Adrenal gland (tissue), 12 donors: ENCODE data around the gene JAK3. TPM values are rescaled to one million over a fixed set of nuclear protein-coding genes. Genes with fewer than 3 reads are reported as not detected.
"Not testable (repeated sequence)": the region's sequence is repeated elsewhere in the genome, so short reads cannot be mapped to it uniquely, and the experiment has no call there.

Source experiments
- DNase-seq, 7 donors: peaks; one replicate each; pipeline ENCODE4 v3.0.0-alpha.2; 2019 to 2020
- H3K27ac ChIP-seq, 5 donors: fragments of 200-600 bp; sonication (generic) in 4 of 5; 1 replicate in 3 of 5; 2 replicates in 2 of 5; pipeline versions ENCODE4 v1.5.1 to v1.8.0; 2016 to 2020; ENCODE audit warnings: mild to moderate bottlenecking in 1 of 5
- H3K27me3 ChIP-seq: fragments of 200-600 bp; 2 replicates; pipeline ENCODE4 v1.8.0; 2021
- H3K36me3 ChIP-seq, 2 donors: fragments of 200-600 bp; replicated peaks in 1 of 2; 1 replicate in 1 of 2; 2 replicates in 1 of 2; pipeline versions ENCODE4 v1.5.1 to v1.8.0; 2018 to 2022
- H3K4me1 ChIP-seq, 2 donors: fragments of 200-600 bp; replicated peaks in 1 of 2; 1 replicate in 1 of 2; 2 replicates in 1 of 2; pipeline versions ENCODE4 v1.5.1 to v1.8.0; 2018 to 2021
- H3K4me3 ChIP-seq, 4 donors: fragments of 200-600 bp; sonication (generic) in 3 of 4; one replicate each; pipeline ENCODE4 v1.5.1; 2016 to 2018
- H3K9me3 ChIP-seq, 3 donors: fragments of 200-600 bp; sonication (generic) in 1 of 3; replicated peaks in 1 of 3; 1 replicate in 2 of 3; 2 replicates in 1 of 3; pipeline versions ENCODE4 v1.5.1 to v1.8.0; 2016 to 2021
- POLR2A ChIP-seq, 2 donors: fragments of 450-650 bp; IDR thresholded peaks; one replicate each; pipeline ENCODE4 v1.6.1; 2017; ENCODE audit warnings: antibody characterized with exemption in 2 of 2, mild to moderate bottlenecking in 2 of 2, moderate library complexity in 1 of 2
- WGBS, 4 donors: extraction: QIAGEN DNeasy Blood & Tissue Kit in 2 of 4; methylation state at CpG; one replicate each; pipeline versions ENCODE4 v1.1.5 to v1.1.7; 2013 to 2017; 5-methylcytosine and 5-hydroxymethylcytosine counted together
- intact Hi-C, 2 donors: fragments of 100-400 bp; cut with DNase I; formaldehyde crosslinking; loops; one replicate each; pipeline versions ENCODE4 v1.14.1 to v1.15.0; 2022 to 2023
- polyA plus RNA-seq, 3 donors: library from polyadenylated mRNA; stranded (reverse); fragments of 200-250 nt in 2 of 3; fragments of 350-450 nt in 1 of 3; fragmentation: Illumina TruSeq in 1 of 3; extraction: RNeasy Lipid Tissue Mini Kit (QIAGEN cat#74804) in 1 of 3; gene quantifications; one replicate each; pipeline ENCODE4 v1.2.3, GENCODE V29; 2013 to 2014
- total RNA-seq, 9 donors: library from RNA; depleted of rRNA in 4 of 9; stranded (reverse); fragments of >200 nt in 4 of 9; fragments of 120-200 nt in 1 of 9; fragmentation: NEBNext Ultra II Directional in 1 of 9; extraction: Animal tissue kit (Norgen Biotek cat#: 25700) in 1 of 9; gene quantifications; one replicate each; pipeline versions ENCODE4 v1.1.0 to v1.2.4, GENCODE V29; 2013 to 2023
- TF ChIP-seq, protein P1 (sequence below), 6 experiments: fragments of 450-650 bp in 4 of 6; fragments of 200-600 bp in 2 of 6; sonication (generic) in 1 of 6; IDR thresholded peaks; 1 replicate in 5 of 6; 2 replicates in 1 of 6; pipeline versions ENCODE4 v1.5.1 to v1.8.0; 2016 to 2021; ENCODE audit warnings: antibody characterized with exemption in 6 of 6, mild to moderate bottlenecking in 2 of 6, moderate library complexity in 1 of 6
- donor health status: healthy with polysubstance abuse.
- donor health status: Bipolar disorder and iron deficiency.
- donor health status: DM: yes; HTN: yes; CAD: no.
- donor health status: DM: no; HTN: no; CAD: no.
- donor health status: DM: no; HTN: no; CAD: no.
- donor health status: DM: yes; HTN: yes; CAD: no.

Gene JAK3
- total and polyA plus RNA-seq, 12 donors: 1.8 to 15.5 (median 7.9) TPM

- 42 to 55% (median 49%) methylated on average over 4 to 7 of the region's 7 CpGs for WGBS, 4 donors
- intact Hi-C loops: no loop called here
- H3K27me3 ChIP-seq: no peaks in the 10 kb centered on the region
Measured at GRCh38 chr19:17888260-17888659, 40.5 kb upstream of the JAK3 start.

DNA sequence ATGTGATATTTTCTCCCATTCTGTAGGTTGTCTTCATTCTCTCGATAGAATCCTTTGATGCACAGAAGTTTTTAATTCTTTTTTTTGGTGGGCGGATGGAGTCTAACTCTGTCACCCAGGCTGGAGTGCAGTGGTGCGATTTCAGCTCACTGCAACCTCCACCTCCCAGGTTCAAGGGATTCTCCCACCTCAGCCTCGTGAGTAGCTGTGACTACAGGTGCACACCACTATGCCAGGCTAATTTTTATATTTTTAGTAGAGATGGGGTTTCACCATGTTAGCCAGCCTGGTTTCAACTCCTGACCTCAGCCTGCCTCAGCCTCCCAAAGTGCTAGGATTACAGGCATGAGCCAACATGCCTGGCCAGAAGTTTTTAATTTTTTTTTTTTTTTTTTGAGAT lies 39.4 kb upstream of the JAK3 start:
- DNase-seq, H3K4me1 ChIP-seq, intact Hi-C loops, H3K4me3 ChIP-seq, H3K27ac ChIP-seq, H3K9me3 ChIP-seq, H3K36me3 ChIP-seq, H3K27me3 ChIP-seq: not testable (repeated sequence)
- WGBS, 4 donors: 61 to 74% (median 70%) methylated on average over 4 of the region's 4 CpGs

More at GRCh38 chr19:17888260-17888659, 40.5 kb upstream of the JAK3 start:
- Histone ChIP-seq H3K9me3 (no peaks in the 10 kb centered on the region), H3K36me3 (no peaks in the 10 kb centered on the region), H3K27ac (no peak overlapping the region), H3K4me3 (no peak overlapping the region), H3K4me1 (no peaks in the 10 kb centered on the region)
- no peak for DNase-seq
- TF ChIP-seq, protein P1, sequence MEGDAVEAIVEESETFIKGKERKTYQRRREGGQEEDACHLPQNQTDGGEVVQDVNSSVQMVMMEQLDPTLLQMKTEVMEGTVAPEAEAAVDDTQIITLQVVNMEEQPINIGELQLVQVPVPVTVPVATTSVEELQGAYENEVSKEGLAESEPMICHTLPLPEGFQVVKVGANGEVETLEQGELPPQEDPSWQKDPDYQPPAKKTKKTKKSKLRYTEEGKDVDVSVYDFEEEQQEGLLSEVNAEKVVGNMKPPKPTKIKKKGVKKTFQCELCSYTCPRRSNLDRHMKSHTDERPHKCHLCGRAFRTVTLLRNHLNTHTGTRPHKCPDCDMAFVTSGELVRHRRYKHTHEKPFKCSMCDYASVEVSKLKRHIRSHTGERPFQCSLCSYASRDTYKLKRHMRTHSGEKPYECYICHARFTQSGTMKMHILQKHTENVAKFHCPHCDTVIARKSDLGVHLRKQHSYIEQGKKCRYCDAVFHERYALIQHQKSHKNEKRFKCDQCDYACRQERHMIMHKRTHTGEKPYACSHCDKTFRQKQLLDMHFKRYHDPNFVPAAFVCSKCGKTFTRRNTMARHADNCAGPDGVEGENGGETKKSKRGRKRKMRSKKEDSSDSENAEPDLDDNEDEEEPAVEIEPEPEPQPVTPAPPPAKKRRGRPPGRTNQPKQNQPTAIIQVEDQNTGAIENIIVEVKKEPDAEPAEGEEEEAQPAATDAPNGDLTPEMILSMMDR (IDR thresholded peaks at IDR 0.05): no peak
- no peak for TF ChIP-seq POLR2A (IDR thresholded peaks at IDR 0.05)

GRCh38 chr19:17886515-17886914 lies 38.7 kb upstream of the JAK3 start:
- no peak for DNase-seq
- Histone ChIP-seq H3K9me3 (no peaks in the 10 kb centered on the region), H3K27me3 (no peaks in the 10 kb centered on the region), H3K27ac (no peak overlapping the region), H3K36me3 (no peaks in the 10 kb centered on the region), H3K4me1 (no peaks in the 10 kb centered on the region), H3K4me3 (no peak overlapping the region)
- WGBS, 4 donors: 63 to 72% (median 67%) methylated on average over 7 of the region's 7 CpGs
- TF ChIP-seq, protein P1 (IDR thresholded peaks at IDR 0.05): no peak
- no peak for TF ChIP-seq POLR2A (IDR thresholded peaks at IDR 0.05)
- intact Hi-C loops: no loop called here

DNA sequence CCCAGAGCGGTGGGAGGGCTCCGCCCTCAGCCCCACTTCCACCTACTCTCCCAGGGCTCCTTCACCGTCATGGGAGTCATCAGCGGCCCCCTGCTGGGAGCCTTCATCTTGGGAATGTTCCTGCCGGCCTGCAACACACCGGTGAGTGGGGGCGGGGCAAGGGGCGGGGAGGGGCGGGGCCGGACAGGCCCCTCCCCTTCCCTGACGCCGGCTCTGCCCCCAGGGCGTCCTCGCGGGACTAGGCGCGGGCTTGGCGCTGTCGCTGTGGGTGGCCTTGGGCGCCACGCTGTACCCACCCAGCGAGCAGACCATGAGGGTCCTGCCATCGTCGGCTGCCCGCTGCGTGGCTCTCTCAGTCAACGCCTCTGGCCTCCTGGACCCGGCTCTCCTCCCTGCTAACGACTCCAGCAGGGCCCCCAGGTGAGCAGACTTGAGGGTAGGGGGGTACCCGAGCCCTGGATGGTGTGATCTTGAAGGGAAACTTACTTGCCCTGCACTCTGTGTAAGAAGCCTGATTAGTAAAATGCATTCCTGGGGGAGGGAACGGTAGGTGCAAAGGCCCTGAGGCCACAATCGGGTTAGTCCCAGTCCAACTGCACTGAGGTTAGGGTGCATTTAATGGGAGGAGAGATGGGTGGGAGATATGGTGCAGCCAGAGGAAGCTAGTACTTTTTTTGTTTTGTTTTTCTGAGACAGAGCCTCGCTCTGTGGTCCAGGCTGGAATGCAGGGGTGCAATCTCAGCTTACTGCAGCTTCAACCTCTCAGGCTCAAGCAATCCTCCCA lies 36.0 kb upstream of the JAK3 start:
- H3K4me1 ChIP-seq: no peaks in the 10 kb centered on the region
- no peaks in the 10 kb centered on the region for H3K27me3 ChIP-seq
- intact Hi-C loops: no loop called here
- no peak overlapping the region for H3K27ac ChIP-seq
- no peak for DNase-seq
- no peak overlapping the region for H3K4me3 ChIP-seq
- 63 to 84% (median 65%) methylated on average over 11 to 33 of the region's 33 CpGs for WGBS, 4 donors
- no peaks in the 10 kb centered on the region for H3K9me3 ChIP-seq
- TF ChIP-seq, protein P1 (IDR thresholded peaks at IDR 0.05): no peak
- no peak for TF ChIP-seq POLR2A (IDR thresholded peaks at IDR 0.05)
- H3K36me3 ChIP-seq: no peaks in the 10 kb centered on the region

DNA sequence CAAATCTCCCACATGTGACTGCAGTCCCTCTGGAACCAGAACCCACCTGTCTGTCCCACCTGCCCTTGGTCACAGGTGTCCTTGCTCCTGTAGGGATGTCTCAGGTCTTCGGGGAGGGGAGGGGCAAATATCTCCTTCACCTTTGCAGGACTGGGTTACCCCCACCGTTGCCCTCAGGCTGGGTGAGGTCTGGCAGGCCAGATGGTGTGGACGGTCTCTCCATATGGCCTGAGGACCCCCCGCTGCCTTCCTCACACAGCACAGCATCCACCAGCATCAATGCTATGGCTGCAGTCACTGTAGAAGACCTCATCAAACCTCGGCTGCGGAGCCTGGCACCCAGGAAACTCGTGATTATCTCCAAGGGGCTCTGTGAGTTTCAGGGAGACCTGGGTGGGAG lies 33.9 kb upstream of the JAK3 start:
- DNase-seq: no peak
- TF ChIP-seq, protein P1 (IDR thresholded peaks at IDR 0.05): no peak
- TF ChIP-seq POLR2A (IDR thresholded peaks at IDR 0.05): no peak
- whole genome bisulfite sequencing, 4 donors: 67 to 80% (median 69%) methylated on average over 1 to 7 of the region's 7 CpGs; no CpG with 5 or more reads in 1 of the 4 donors
- Histone ChIP-seq H3K4me1 (no peaks in the 10 kb centered on the region), H3K27me3 (no peaks in the 10 kb centered on the region), H3K4me3 (no peak overlapping the region), H3K27ac (no peak overlapping the region), H3K9me3 (no peaks in the 10 kb centered on the region), H3K36me3 (no peaks in the 10 kb centered on the region)
- intact Hi-C loops: no loop called here
